ENCODE data around the gene WBP11. TPM values are rescaled to one million over a fixed set of nuclear protein-coding genes. Genes with fewer than 3 reads are reported as not detected.

Gene WBP11
- total RNA-seq, 4 donors from 2014 or later: 16.7 to 24.4 (median 19.7) TPM

DNA sequence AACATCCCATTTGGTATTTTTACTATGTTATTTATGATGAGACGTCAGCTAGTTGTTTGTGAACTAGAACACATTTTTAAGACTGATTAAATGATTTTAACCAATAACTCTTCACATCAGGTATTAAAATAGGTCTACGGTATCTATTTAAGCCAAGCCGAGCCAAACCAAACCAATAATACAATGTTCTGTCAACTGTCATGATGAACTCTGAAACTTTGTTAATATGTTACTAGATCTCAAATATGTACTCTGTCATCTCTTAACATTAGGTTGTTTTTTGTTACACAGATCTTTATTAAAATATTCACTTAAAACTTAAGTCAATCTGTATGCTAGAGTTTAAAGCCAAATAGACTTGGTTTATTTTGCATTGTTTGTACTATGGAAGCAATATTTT, 39.0 kb upstream of the WBP11 start:
- H3K4me1 ChIP-seq: peaks cover 37% of the 10 kb centered on the region
- WGBS: 78% methylated on average over 3 of the region's 3 CpGs
- peak overlapping the region; percentile 45 for H3K27ac ChIP-seq

DNA sequence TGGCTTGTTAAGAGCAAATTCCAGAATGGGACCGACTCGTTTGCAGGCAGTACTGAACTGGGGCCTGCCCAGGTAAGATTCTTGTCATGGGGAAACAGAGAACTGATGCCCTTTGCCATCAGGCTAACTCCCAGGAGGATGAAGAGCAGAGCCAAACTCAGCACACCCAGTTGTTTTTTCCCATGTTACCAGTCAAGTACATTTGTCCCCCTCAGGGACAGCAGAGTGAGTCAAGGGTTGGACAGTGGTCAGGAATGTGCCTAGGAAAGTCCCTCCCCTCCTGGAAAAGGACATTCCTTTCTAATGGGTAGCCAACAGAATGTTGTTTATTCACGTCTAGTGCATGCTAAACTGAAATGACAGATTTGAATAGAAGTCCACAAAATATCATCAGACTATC, 38.5 kb upstream of the WBP11 start:
- peak; percentile 68 to 76 for DNase-seq (ENCODE audit: low spot score in 2 of 2)
- TF ChIP-seq, protein P1, sequence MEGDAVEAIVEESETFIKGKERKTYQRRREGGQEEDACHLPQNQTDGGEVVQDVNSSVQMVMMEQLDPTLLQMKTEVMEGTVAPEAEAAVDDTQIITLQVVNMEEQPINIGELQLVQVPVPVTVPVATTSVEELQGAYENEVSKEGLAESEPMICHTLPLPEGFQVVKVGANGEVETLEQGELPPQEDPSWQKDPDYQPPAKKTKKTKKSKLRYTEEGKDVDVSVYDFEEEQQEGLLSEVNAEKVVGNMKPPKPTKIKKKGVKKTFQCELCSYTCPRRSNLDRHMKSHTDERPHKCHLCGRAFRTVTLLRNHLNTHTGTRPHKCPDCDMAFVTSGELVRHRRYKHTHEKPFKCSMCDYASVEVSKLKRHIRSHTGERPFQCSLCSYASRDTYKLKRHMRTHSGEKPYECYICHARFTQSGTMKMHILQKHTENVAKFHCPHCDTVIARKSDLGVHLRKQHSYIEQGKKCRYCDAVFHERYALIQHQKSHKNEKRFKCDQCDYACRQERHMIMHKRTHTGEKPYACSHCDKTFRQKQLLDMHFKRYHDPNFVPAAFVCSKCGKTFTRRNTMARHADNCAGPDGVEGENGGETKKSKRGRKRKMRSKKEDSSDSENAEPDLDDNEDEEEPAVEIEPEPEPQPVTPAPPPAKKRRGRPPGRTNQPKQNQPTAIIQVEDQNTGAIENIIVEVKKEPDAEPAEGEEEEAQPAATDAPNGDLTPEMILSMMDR (IDR thresholded peaks at IDR 0.05): no peak
- TF ChIP-seq POLR2A (IDR thresholded peaks at IDR 0.05) (no peak), POLR2AphosphoS5 (IDR thresholded peaks at IDR 0.05) (peak in 2 of 3 donors; percentile 76 to 77), EP300 (IDR thresholded peaks at IDR 0.05) (no peak)
- H3K4me3 ChIP-seq: no peak overlapping the region
- no peaks in the 10 kb centered on the region for H3K27me3 ChIP-seq
- H3K27ac ChIP-seq: peak overlapping the region; percentile 40
- no peaks in the 10 kb centered on the region for H3K36me3 ChIP-seq
- 21% methylated on average over 3 of the region's 3 CpGs for WGBS
- H3K4me1 ChIP-seq: peaks cover 32% of the 10 kb centered on the region
- H3K9me3 ChIP-seq: no peaks in the 10 kb centered on the region

More for the DNA sequence above, 39.0 kb upstream of the WBP11 start:
- no peak for DNase-seq (ENCODE audit: low spot score in 2 of 2)
- TF ChIP-seq, protein P1 (IDR thresholded peaks at IDR 0.05): no peak
- TF ChIP-seq POLR2A (IDR thresholded peaks at IDR 0.05) (no peak), POLR2AphosphoS5 (IDR thresholded peaks at IDR 0.05) (no peak), EP300 (IDR thresholded peaks at IDR 0.05) (no peak)
- no peaks in the 10 kb centered on the region for H3K36me3 ChIP-seq
- no peaks in the 10 kb centered on the region for H3K9me3 ChIP-seq
- no peaks in the 10 kb centered on the region for H3K27me3 ChIP-seq
- H3K4me3 ChIP-seq: no peak overlapping the region

DNA sequence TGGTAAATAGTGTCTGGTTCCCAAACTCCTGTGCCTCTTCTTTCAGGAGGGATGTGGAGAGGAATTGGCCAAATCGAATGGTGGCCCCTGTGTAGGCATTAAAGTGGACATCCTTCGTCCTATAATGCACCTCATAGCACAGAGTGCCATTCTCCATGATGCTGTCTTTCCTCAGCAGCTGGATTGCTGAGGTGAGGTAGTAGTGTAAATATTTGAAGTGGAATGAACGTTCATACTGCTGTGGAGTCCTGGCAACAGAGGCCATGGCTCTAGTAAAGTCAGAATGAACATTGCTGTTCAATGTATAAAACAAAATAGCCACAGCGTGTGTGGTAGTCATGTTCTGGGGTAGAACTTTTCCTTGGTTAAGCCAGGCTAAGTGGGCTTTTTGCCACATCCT, 37.3 kb upstream of the WBP11 start:
- Histone ChIP-seq H3K4me3 (no peak overlapping the region), H3K4me1 (peaks cover 20% of the 10 kb centered on the region), H3K9me3 (no peaks in the 10 kb centered on the region), H3K27me3 (no peaks in the 10 kb centered on the region), H3K36me3 (no peaks in the 10 kb centered on the region), H3K27ac (no peak overlapping the region)
- no peak for DNase-seq (ENCODE audit: low spot score in 2 of 2)
- TF ChIP-seq EP300 (IDR thresholded peaks at IDR 0.05): no peak
- TF ChIP-seq, protein P1 (IDR thresholded peaks at IDR 0.05): no peak
- no peak for TF ChIP-seq POLR2AphosphoS5 (IDR thresholded peaks at IDR 0.05)
- WGBS: 88% methylated on average over 4 of the region's 4 CpGs

DNA sequence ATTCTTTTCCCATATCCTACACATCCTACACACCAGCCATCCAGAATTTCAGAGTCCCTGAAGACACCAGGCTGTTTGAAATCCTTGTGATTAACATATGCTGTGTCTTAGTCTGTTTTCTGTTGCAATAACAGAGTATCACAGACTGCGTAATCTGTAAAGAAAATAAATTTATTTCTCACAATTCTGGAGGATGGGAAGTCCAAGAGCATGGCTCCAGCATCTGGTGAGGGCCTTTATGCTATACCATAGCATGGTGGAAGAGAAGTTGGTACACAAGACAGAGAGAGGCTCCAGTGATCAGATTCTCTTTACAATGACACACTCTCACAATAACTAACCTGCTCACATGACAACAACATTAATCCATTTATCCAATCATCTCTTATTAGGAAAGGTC, 36.0 kb upstream of the WBP11 start:
- H3K27me3 ChIP-seq: no peaks in the 10 kb centered on the region
- peaks cover 17% of the 10 kb centered on the region for H3K4me1 ChIP-seq
- no peak for DNase-seq (ENCODE audit: low spot score in 2 of 2)
- H3K9me3 ChIP-seq: no peaks in the 10 kb centered on the region
- no peak overlapping the region for H3K4me3 ChIP-seq
- TF ChIP-seq EP300 (IDR thresholded peaks at IDR 0.05) (no peak), POLR2AphosphoS5 (IDR thresholded peaks at IDR 0.05) (no peak), POLR2A (IDR thresholded peaks at IDR 0.05) (no peak)
- TF ChIP-seq, protein P1 (IDR thresholded peaks at IDR 0.05): no peak
- no peak overlapping the region for H3K27ac ChIP-seq
- 95% methylated on average over 1 of the region's 1 CpG for WGBS
- no peaks in the 10 kb centered on the region for H3K36me3 ChIP-seq

DNA sequence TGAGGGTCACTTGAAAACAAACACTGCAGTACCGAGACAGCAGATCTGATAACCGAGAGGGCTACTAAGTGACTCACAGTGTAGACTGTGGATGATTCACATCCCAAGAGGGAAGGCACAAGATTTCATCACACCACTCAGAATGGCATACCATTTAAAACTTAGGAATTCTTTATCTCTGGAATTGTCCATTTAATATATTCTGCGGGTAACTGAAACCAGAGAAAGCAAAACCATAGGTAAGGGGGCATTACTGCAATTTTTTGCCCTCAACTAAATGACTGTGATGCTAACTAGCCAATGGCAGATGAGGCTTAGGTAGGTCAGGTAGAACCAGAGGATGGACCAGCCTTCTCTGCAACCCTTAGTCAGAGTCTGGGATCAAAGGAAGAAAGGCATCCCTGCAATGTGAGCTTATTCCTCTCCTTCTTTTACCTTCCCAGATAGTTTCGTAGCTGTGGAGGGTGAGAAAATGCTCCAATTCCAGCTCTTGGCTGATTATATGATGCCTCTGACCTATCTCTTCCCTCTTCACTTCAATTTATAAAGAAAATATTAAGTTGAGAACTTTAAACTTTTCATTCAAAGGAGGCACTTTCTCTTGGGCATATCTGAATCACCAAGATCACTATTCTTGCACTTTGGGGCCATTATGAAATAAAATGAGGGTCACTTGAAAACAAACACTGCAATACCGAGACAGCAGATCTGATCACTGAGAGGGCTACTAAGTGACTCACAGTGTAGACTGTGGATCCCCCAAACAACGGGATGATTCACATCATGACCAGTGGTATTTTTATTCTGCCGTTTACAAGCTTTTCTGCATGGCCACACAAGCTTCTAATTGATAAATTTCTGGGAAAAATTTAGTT, 33.3 kb upstream of the WBP11 start:
- Histone ChIP-seq H3K4me1 (peaks cover 3% of the 10 kb centered on the region), H3K27me3 (peaks cover 2% of the 10 kb centered on the region), H3K36me3 (no peaks in the 10 kb centered on the region), H3K4me3 (no peak overlapping the region), H3K9me3 (no peaks in the 10 kb centered on the region), H3K27ac (no peak overlapping the region)
- DNase-seq (ENCODE audit: low spot score in 2 of 2): no peak
- WGBS: 78% methylated on average over 7 of the region's 7 CpGs
- TF ChIP-seq EP300 (IDR thresholded peaks at IDR 0.05): no peak
- TF ChIP-seq POLR2A (IDR thresholded peaks at IDR 0.05): no peak
- TF ChIP-seq, protein P1 (IDR thresholded peaks at IDR 0.05): no peak
- no peak for TF ChIP-seq POLR2AphosphoS5 (IDR thresholded peaks at IDR 0.05)
